Glutamatergic neuron (in vitro differentiated cells): ENCODE measurements around the gene MICAL3. TPM values are rescaled to one million over a fixed set of nuclear protein-coding genes. Genes with fewer than 3 reads are reported as not detected.

ENCODE experiments used
- DNase-seq: peaks from one replicate; pipeline ENCODE4 v3.0.0; 2022
- H3K27ac Mint-ChIP-seq: one replicate; pipeline ENCODE4 v1.8.0; 2020; ENCODE audit warnings: mild to moderate bottlenecking, mixed read lengths, inconsistent platforms; ENCODE audit not compliant: unreplicated experiment
- H3K27me3 Mint-ChIP-seq: one replicate; pipeline ENCODE4 v1.8.0; 2020; ENCODE audit warnings: mild to moderate bottlenecking, moderate library complexity, mixed read lengths, inconsistent platforms; ENCODE audit not compliant: unreplicated experiment
- H3K36me3 Mint-ChIP-seq: one replicate; pipeline ENCODE4 v1.8.0; 2020; ENCODE audit warnings: mild to moderate bottlenecking, mixed read lengths, inconsistent platforms; ENCODE audit not compliant: unreplicated experiment
- H3K4me1 Mint-ChIP-seq: one replicate; pipeline ENCODE4 v1.8.0; 2020; ENCODE audit warnings: mild to moderate bottlenecking, low read depth, mixed read lengths, inconsistent platforms; ENCODE audit not compliant: unreplicated experiment
- H3K4me3 Mint-ChIP-seq: one replicate; pipeline ENCODE4 v1.8.0; 2020; ENCODE audit warnings: mild to moderate bottlenecking, mixed read lengths, inconsistent platforms; ENCODE audit not compliant: unreplicated experiment
- H3K9me3 Mint-ChIP-seq: one replicate; pipeline ENCODE4 v1.8.0; 2020; ENCODE audit warnings: mild to moderate bottlenecking, moderate library complexity, mixed read lengths, inconsistent platforms; ENCODE audit not compliant: unreplicated experiment
- CTCF ChIP-seq: fragments of 200-600 bp; sonication (generic); IDR thresholded peaks from one replicate; pipeline ENCODE4 v1.5.0; 2021; ENCODE audit not compliant: partially characterized antibody, unreplicated experiment
- total RNA-seq: library from RNA; stranded (reverse); fragmentation: NEBNext Ultra II Directional; extraction: Animal tissue kit (Norgen Biotek cat#: 25700); gene quantifications from one replicate; pipeline ENCODE4 v1.2.1, GENCODE V29; 2021; ENCODE audit not compliant: unreplicated experiment

MICAL3 gene
- total RNA-seq, 1 donor from 2014 or later = 132 TPM

DNA sequence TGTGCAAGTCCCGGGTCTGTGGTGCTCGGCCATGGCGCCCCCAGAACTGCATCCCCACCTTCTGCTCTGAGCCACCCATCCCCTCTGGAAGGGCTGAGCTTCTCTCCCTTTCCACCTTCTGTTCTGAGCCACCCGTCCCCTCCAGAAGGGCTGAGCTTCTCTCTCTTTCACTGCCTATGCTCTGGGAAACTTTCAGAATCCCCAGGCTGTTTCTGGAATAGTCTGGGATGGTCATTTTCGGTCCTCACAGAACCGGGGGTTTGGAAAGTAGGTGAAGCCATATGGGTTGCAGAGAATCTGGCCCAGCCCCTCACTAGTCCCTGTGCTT, 246.7 kb downstream of the MICAL3 start:
- Mint-ChIP-seq H3K9me3 (peaks cover 4% of the 10 kb centered on the region), H3K27ac (no peak overlapping the region), H3K36me3 (no peaks in the 10 kb centered on the region), H3K4me3 (no peak overlapping the region), H3K4me1 (peaks cover 6% of the 10 kb centered on the region), H3K27me3 (peaks cover 7% of the 10 kb centered on the region)
- no peak for DNase-seq
- no peak for TF ChIP-seq CTCF

GRCh38 chr22:17777005-17777716, 247.2 kb downstream of the MICAL3 start:
- peaks cover 7% of the 10 kb centered on the region for H3K27me3 Mint-ChIP-seq
- no peaks in the 10 kb centered on the region for H3K36me3 Mint-ChIP-seq
- H3K9me3 Mint-ChIP-seq = peaks cover 4% of the 10 kb centered on the region
- H3K4me3 Mint-ChIP-seq = no peak overlapping the region
- no peak for DNase-seq
- no peak overlapping the region for H3K27ac Mint-ChIP-seq
- no peak for TF ChIP-seq CTCF
- peaks cover 8% of the 10 kb centered on the region for H3K4me1 Mint-ChIP-seq

- no peak for TF ChIP-seq CTCF
- peaks cover 7% of the 10 kb centered on the region for H3K9me3 Mint-ChIP-seq
- no peak overlapping the region for H3K4me3 Mint-ChIP-seq
- H3K27ac Mint-ChIP-seq = no peak overlapping the region
- no peaks in the 10 kb centered on the region for H3K36me3 Mint-ChIP-seq
- peaks cover 9% of the 10 kb centered on the region for H3K4me1 Mint-ChIP-seq
- DNase-seq = no peak
- peaks cover 7% of the 10 kb centered on the region for H3K27me3 Mint-ChIP-seq
Measured at GRCh38 chr22:17775781-17776465, 248.4 kb downstream of the MICAL3 start.

DNA sequence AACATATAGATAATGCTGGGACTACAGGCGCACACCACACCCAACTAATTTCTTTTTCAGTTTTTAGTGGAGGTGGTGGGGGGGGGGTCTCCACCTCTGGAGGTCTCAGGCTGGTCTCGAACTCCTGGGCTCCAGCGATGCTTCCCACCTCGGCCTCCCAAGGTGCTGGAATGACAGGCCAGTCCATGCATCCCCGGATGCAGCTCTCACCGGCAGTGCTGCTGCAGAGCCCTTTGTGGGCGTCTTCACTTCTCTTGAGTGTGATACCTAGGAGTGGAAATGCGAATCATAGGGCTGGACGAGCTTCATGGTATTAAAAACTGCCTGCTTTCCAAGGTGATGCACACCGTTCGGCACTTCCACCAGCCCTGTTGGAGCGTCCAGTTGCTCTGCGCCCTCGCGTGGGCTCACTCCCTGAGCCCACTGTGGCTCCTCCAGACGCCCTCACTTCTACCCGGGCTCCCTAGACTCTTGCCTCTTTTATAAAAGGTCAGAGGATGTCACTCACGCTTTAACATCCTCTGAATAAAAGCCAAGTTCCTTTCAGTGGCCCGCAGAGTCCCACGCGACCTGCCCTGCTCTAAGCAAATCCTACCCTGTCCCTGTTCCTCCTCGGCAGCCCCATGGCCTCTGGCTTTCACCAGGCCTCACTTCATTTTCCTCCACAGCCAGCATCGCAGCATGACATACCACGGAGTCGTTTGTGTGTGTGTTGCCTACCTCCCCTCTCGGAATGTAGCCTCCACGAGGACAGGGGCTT, 249.3 kb downstream of the MICAL3 start:
- Mint-ChIP-seq H3K36me3 (no peaks in the 10 kb centered on the region), H3K4me1 (peaks cover 12% of the 10 kb centered on the region), H3K27ac (peak overlapping the region; percentile 39), H3K9me3 (peaks cover 8% of the 10 kb centered on the region), H3K27me3 (peaks cover 10% of the 10 kb centered on the region), H3K4me3 (peak overlapping the region; percentile 28)
- no peak for TF ChIP-seq CTCF
- peak; percentile 15 for DNase-seq
